Inflammatory macrophage (primary cell): ENCODE measurements around the gene SLC5A1.

Experiments
- DNase-seq, 2 donors: peaks; one replicate each; pipeline ENCODE4 v3.0.0-alpha.2; 2020 to 2022
- total RNA-seq, 18 experiments: gene quantifications; one replicate each; lab custom pipeline; 2026; ENCODE audit warnings: mixed read lengths in 6 of 18, inconsistent platforms in 2 of 18; lab: John Stamatoyannopoulos, UW

SLC5A1 gene
- 0 to 0.25 (median 0) reads per million in 18 experiments for total RNA-seq

DNA sequence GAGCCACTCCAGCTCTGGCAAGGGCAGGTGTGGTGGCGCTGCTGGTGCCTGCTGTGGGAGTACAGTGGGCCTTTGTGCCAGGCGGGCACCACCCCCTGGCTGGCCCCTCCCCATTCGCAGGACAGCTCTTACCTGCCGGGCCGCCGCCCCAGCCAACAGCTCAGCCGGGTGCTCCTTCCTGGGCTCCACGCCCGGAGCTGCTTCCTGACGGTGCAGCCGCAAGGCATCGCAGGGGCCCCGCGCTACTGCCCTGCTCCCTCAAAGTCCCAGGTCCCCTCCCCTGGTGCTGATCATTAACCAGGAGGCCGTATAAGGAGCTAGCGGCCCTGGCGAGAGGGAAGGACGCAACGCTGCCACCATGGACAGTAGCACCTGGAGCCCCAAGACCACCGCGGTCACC, at the start of gene SLC5A1:
TSS of gene SLC5A1 (plus strand) at position 338 of the 400 bp plus-strand sequence. CDS start at position 359, 21 bp downstream.
- no peak for DNase-seq

DNA sequence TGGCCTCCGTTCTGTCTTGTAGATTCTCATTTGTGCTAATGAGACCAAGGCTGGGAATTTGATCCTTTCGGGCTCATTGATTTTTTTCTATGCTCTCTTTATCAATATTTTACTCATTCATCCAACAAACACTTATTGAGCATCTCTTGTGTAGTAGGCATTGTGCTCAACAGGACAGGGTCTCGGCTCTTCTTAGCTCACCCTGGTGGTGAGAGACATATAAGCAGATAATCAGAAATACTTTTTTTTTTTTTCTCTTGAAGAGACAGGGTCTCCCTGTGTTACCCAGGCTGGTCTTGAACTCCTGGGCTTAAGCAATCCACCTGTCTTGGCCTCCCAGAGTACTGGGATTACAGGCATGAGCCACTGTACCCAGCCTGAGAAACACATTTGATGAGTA, 48.0 kb upstream of the SLC5A1 start:
- DNase-seq = no peak

DNA sequence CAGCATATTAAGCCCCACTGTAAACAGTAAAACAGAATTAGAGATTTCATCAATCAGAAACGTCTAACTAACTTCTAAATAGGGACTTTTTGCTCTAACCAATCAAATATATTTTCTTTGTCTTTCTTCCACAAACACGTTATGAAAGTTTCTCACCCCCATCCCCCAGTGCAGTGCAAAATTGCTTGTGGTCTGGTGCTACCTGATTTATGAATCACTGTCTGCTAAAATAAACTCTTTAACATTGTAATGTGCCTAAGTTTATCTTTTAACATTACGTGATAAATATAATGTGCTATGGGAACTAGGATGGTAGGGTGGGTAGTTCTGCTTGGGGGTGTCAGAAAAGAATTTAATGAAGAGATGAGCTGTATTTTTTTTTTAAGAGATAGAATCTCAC, 47.3 kb upstream of the SLC5A1 start:
- DNase-seq = no peak

DNA sequence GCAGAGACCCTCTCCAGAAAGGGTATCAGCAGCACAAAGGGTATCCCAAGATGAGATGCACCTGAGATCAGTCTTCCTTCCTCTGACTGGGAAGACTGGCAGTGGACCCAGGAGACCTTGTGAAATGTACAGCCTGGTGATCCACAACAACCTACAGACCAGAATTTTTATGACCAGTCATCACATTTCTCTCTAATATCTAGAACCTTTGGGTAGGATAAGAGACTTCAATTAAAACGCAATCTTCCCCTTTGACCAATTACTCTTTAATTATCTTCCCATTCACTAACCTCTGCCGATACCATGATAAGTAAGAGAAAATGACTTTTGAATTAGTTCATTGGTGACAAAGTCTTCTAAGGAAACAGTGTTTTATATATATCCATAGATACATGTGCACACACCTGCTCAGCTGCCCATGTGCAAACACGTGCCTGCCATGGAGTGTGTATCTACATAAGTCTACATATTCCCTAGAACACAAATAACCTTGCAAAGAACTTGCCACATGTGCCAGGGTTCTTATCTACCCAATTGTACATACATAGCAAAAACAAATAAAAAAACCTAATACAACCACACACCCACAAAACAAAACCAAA, 44.2 kb upstream of the SLC5A1 start:
- no peak for DNase-seq

DNA sequence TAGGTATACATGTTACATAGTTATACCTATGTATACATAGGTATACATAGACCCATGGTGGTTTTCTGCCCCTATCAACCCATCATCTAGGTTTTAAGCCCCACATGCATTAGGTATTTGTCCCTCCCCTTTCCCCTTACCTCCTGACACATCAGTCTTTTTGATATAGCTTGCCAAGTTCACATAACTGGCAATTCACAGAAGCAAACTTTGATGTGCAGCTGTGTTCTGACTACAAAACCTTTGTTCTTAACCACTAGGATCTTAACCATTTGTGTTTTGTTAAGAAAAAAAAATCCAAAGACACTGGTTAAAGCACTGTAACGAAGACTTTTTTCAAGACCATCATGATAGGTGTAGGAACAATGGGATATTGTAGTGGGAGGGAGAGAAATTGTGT, 42.9 kb upstream of the SLC5A1 start:
- DNase-seq = no peak

DNA sequence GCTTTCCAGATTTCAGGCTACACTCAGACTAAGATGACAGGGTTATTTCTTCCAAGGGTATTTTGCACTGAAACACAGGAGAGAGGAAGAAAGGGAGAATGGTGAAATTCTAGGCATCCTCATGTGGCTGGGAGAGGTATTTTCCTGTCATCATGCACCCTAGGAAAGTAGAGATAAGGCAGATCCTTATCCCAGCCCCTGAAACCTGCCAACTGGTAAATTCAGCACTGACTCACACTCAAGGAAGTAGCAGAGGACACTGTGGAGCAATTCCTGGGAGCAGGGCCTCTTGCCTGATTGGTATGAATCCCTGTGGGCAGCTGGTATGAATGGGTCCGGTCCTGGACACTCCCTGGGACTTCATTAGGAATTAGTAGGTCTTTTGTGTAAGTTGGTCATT, 37.6 kb upstream of the SLC5A1 start:
- no peak for DNase-seq

DNA sequence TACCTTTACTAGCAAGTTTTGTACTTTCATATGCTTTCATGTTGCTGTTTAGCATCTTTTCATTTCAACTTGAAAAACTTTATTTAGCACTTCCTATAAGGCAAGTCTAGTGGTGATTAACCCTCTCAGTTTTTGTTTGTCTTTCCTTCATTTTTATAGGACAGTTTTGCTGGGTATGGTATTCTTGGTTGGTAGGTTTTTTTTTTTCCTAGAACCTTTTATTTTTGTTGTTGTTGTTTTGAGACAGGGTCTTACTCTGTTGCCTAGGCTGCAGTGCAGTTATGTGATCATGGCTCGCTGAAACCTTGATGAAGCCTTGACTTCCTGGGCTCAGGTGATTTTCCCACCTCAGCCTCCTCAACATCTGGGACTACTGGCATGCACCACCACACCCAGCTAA, 29.9 kb upstream of the SLC5A1 start:
- DNase-seq = no peak

DNA sequence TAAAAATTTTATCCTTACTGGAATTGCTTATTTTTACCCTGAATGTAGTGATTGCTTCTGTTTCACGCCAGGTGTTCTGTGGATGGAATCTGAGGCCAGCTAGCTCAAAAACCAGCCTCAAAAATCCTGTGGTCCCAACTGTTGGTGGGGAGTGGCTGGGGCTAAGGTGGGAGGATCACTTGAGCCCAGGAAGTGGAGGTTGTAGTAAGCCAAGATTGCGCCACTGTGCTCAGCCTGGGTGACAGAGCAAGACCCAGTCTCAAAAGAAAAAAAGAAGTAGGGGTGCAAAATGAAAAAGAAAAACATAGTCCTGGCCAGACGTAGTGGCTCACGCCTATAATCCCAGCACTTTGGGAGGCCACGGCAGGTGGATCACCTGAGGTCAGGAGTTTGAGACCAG, 27.0 kb upstream of the SLC5A1 start:
- no peak for DNase-seq

DNA sequence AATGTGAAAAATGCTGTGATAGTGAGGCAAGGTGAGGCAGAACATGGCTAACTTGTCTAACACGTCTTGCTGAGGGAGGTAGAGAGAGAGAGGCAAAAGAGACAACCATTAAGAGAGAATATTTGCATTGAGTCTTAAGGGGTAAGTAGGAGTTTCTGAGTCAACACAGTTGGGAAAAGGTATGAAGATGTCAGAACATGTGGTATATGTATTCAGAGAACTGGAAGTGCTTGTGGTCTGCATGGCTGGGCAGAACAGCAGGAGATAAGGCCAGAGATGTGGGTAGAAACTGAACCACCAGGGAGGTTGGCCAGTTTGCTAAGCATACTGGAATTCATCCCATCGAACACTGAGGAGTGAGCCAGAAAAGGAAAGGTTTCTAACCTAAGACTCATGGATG, 25.0 kb upstream of the SLC5A1 start:
- no peak for DNase-seq

DNA sequence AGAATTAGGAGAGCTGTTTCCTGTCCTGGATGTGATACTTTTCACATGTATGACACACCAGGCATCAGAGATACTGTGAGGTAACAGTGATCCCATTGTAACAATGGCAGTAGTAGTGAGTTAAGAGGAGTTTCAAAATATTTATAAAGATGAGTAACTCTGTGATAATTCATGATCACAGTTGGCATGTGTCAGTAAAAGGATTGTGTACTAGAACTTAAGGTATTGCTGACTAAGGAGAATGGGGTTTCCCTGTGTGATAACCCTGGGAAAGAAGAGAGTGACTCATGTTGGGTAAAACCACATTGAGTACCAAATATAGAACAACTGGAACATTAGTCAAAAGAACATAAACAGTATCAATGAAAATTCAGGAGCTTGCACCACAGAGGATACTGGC, 22.9 kb upstream of the SLC5A1 start:
- DNase-seq = no peak

DNA sequence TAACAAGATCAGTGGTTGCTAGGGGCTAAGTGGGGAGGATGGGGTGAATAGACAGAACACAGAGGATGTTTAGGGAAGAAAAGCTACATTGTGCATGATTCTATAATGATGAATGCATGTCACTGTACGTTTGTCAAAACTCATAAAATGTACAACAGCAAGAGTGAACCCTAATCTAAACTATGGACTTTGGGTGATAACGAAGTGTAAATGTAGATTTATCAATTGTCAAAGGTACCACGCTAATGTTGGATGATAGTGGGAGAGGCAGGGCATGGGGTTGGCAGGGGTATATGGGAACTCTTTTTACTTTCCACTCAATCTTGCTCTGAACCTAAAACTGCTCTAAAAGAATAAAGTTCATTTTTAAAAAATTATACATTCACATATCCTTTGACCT, 21.3 kb upstream of the SLC5A1 start:
- DNase-seq = no peak

DNA sequence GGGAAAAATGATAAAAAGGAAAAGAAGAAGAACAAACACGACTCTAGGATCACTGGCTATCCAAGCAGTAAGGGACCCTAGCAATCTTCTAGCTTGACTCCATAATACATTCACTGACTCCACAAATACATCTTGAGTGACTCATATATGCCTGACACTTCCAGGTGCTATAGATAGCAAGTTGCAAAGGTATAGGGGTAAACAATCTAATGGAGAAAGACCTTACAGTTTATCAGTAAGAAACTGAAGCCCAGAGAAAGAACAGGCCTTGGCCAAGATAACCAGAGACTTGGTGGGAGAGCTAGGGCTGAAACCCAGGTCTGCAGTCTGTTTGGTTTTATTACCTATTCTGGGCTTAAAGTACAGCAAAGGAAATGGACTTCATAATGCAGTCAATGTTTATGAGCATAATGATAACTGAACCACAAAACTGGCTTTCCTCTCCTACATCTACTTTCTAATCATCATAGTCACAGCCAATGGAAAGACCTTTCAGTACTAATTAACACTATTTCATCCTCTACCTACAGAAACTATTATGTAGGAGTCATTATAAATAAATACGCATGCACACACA, 19.7 kb upstream of the SLC5A1 start:
- DNase-seq = no peak

DNA sequence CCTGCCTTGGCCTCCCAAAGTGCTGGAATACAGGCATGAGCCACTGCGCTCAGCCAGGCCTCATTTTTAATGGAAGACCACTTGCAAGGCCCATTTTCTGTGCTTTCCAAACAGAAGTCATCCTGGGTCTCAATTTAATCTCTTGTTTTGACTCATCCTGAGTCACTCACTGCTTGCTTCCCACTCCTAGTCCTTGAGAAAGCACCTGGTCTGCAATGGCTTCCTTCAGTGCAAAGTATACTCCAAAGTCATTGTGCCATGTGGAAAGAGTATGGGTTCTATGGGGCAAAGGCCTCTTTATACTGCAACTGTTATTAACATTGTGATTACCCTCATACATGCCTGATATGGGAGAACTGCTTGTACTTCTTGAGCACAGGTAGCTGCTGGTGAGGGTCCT, 18.3 kb upstream of the SLC5A1 start:
- no peak for DNase-seq

DNA sequence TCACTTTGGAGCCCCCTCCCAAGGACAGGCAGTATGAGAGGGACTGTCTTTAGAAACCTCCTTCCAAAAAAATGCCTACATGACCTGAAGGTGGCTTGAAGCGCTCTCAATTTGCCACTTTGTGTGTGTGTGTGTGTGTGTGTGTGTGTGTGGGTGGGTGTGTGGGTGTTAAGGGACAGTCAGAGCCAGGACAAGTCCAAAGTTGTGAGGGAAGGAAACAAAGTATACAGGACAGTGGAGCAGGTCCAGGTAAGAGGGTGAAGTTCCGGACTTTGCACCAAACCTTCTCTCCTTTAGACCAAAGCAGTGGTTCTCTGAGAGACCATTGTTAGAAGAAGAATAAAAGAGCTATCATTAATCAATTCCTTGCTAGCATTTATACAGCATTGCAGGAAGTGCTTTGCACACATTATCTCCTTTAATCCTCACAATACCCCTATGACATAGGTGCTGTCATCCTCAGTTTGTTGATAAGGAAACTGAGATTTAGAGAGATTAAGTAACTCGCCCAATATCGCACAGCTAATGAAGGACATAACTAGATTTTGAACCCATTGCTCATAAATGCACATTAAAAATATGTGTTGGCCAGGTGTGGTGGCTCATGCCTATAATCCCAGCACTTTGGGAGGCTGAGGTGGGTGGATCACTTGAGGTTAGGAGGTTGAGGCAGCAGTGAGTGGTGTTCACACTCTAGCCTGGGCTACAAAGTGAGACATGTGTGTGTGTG, 12.4 kb upstream of the SLC5A1 start:
- DNase-seq = no peak

DNA sequence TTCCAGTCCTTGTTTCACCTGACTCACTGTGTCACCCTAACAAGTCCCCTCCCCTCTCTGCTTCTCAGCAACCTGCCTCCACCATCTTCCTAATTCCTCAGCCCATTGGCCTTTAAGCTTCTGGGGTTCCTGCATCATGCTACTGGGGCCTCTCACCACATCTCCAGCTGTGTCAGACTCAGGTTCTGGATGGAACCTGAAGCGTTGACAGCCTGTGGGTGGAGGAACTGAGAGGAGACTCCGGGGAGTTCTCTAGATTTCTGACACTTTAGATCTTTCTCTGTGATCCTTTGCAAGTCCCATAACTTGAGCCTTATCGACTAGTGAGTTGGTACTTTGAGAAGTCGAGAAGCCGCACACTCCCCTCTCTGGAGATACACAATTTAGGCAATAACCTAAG, 11.6 kb upstream of the SLC5A1 start:
- DNase-seq = no peak

DNA sequence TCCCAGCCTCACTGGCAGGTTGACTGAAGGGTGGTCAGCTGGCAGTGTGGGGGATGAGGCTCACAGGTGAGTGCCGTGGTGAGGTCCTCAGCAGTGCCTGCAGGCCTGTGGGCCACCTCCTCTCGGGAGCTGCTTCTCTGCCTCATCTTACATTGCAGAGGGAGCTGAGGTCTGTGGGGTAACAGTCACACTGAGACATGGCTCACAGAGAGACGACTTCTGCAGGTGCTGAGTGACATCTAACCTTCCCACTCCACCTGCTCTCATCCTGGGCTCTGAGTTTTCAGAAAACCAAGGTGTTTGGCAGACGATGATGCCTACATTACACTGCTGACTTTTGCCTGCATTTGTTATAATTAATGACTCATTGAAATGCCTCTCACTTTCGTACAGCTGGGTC, 8.8 kb upstream of the SLC5A1 start:
- DNase-seq = no peak

DNA sequence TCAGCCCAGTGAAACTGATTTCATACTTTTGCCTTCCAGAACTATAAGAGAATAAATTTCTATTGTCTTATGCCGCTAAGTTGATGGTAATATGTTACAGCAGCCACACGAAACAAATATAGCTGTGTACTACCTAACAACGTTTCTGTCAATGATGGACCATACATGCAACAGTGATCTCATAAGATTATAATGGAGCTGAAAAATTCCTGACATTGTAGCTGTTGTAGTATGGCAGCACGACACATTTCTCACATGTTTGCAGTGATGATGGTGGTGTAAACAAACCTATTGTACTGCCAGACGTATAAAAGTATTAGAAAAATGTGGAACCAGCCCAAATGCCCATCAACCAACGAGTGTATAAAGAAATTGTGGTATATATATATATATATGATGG, 5.8 kb upstream of the SLC5A1 start:
- no peak for DNase-seq

DNA sequence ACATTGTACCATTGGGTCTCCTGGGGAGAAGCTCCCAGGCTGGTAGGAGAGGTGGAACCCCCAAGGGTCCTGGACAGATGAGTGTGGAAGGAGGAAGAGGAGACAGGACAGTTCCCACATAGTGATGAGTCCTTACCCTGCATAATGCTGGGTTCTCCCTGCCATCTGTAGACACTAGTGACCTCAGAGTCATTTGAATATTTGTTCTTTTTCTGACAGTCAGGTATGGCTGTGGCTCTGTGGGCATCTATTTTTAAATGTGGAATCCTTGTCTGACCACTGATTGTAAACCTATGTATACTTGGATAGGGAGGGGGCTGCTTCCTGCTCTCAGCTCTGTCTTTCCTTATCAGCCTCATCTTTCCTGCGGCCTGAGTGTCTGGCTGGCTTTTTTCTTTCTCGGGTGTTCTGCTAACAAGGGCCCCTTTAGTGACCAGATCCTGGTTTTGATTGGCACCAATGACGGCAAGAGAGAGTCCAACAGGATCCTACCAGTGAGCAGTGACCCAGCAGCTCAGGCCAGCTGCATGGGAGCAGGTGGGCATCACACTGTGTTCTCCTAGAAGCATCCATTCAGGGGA, 2.6 kb upstream of the SLC5A1 start:
- DNase-seq = no peak

DNA sequence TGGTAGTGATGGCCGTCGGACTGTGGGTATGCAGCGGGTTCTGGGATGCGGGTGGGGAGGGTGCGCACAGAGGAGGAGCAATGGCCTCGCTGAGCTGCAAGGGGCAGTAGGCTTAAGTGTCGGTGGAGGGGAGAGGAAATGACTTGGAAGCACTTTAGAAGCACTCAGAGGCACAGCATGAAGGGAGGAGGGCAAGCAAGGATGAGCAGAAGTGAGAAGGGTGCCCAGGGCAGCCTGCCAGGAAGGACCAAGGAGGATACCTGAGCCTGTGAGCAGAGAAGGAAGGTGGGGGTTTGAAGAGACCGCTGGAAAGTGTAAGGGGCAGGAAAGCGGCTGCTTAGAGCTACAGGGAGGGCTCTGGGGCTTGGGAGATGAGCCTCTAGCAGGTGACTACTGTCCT, 330 bp downstream of the SLC5A1 start:
- no peak for DNase-seq

DNA sequence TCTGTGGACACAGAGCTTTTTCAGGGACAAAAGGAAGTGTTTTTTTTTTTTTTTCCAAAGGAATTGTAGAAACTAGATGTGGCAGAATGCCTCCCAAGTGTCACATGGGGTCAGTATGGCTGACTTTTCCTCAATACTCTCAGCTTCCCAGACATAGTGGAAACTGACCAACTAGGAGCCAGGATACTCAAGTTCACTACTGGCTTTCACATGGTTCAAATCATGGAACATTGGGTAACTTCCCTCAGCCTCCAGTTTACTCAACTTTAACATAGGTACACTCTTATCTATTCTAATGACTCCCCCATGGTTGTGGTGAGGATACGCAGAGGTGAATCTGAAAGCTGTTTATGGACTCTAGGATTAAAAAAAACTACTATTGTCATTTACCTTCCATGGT, 1.4 kb downstream of the SLC5A1 start:
- no peak for DNase-seq

DNA sequence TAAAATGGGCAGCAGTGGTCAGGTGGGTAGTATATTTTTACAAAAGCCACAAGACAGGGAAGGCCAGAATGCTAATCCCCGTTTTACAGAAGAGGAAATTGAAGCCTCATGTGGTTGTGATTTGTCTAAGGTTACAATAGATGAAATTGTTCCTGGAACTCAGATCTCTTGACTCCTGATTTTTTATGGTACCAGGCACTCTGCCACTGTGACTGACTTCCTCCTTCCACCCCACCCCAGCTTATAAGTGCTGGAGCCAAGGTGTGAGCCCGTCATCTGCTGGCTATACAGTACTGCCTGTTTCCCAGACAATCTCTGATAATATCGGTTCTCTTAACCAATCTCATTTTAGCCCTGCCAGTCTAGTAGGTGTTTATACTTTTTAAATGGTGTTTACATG, 1.9 kb downstream of the SLC5A1 start:
- no peak for DNase-seq

DNA sequence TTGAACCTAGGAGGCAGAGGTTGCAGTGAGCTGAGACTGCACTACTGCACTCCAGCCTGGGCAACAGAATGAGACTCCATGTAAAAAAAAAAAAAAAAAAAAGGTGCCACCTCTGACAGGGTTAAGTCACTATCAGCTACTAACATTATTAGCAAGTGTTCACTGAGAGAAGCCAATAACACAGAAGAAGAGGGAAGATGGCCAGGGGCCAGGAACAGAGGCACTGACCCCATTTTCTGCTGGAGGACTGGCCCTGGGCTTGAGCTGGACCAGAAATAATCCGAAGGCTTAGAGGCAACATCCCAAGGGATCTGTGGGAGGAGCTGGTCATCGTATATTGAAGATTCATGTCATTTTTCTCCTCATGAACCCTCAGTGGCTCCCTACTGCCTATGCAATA, 5.0 kb downstream of the SLC5A1 start:
- no peak for DNase-seq

DNA sequence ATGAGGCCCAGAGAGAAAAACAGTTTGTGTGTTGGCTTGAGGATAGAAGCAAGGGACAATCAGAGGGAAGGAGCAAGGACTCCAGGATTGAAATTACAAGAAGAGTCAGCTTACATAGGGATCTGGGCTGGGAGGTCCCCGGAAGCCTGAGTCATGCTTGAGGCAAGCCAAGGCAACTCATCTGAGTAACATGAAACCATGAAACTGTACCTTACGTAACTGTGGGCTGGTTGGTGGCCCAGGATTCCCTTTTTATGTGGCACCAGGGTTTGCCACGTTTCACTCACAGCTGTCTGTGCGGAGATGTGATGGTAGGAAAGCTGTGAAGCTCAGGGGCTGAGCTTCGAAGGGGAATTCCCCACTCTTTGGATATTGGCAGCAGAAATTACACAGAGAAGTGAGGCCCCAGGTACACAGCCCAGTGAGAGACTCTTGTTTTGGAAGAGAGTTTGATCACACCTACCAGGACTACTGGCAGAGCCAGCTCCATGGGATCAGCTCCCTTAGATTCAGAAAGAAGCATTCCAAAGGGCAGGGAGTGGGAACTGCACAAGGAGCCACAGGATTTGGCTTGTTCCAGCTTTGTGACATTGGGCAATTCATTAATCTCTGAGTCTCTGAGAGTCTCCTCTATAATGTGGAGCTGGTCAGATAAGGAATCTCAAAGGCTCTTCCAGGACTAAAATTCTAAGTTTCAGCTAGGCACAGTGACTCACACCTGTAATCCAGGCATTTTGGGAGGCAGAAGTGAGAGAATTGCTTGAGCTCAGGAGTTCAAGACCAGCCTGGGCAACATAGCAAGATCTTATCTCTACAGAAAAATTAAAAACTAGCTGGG, 7.8 kb downstream of the SLC5A1 start:
- peak; percentile 71 to 79 for DNase-seq
